CD4-positive, alpha-beta T cell treated with Interleukin-17A for 1 hour (primary cell): ENCODE measurements around the gene HIPK3.
"Not testable (repeated sequence)": the region's sequence is repeated elsewhere in the genome, so short reads cannot be mapped to it uniquely, and the experiment has no call there.

Experiments used
- DNase-seq: peaks from one replicate; pipeline ENCODE4 v3.0.0-alpha.2; 2020

HIPK3 gene

GRCh38 chr11:33366918-33367317, 109.7 kb downstream of the HIPK3 start:
- DNase-seq = no peak

DNA sequence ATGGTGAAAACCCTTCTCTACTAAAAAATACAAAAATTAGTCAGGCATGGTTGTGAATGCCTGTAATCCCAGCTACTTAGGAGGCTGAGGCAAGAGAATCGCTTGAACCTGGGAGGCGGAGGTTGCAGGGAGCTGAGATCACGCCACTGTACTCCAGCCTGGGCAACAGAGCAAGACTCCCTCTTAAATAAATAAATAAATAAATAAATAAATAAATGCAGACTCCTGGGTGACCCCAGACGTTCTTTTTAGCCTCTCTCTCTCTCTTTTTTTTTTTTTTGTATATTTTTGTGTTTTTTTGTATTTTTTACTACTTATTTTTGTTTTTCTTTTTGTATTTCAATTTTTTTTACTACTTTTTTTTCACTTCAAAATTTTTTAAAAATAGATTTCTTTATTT, 111.3 kb downstream of the HIPK3 start:
- DNase-seq = not testable (repeated sequence)

DNA sequence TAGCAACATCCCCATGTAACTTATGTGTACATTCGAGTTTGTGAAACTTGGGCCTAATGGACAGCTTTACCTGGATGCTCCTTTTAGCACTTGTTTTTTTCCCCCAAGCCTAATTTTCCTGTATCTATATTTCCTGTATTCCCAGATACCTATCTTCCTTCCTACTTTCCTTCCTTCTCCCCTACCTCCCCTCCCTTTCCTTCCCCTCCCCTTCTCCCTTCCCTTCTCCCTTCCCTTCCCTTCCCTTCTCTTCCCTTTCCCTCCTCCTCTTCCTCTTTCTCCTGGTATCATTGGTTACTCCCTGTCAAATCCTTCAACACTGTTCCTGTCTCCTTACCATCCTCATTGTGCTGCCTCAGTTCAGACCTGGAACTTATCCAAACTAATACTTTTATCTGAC, 111.8 kb downstream of the HIPK3 start:
- DNase-seq = no peak

DNA sequence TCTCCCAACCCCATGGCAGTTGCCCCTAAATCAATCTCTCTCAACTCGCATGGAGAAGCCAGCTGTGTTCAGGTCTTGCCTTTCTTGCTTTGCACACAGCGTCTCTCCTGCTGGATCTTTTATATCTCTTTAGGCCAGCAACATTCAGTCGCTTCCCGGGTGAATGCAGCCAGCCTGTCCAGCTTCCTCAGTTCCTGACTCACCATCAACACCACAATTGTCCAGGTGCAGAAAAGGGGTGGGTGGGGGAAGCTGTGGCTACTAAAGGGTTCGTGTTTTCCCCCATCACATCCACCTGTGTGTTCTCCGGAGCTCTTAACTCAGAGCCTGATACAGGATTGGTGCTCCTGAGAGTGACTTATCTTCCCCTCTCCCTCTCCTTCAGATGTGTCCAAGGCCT, 116.5 kb downstream of the HIPK3 start:
- DNase-seq = no peak

- DNase-seq = no peak
These were observed 118.1 kb downstream of the HIPK3 start for GRCh38 chr11:33375236-33375635.

DNA sequence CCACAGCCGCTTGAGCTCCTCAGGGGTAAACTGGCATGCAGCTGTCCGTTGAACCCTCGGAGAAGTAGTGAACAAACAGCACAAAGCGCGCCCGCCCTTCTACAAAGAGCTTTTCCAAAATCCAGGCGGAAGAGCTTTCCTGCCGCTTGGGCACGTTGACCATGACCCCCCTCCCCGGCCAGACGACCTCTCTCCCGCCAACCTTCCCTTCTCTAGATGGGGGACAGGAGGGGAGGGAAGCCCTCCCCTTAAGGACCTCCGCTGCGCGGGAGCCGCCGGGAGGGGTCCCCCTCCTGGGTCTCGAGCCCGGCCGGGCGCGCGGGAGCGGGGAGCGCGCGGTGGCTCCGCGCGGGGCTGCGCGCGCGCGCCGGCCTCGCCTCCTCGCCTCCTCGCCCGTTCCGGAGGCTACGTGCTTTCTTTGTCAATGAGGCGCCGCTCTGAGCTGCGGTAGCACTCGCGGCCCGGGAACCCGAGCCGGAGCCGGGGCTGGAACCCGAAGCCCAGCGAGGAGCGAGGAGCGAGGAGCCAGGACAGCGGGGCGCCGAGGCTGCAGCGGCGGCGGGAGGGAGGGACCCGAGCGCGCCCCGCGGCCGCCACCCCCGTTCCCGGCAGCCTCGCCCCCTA, 118.6 kb downstream of the HIPK3 start, which contains the start of gene KIAA1549L:
Gene KIAA1549L (plus strand): TSS at position 421 of the 624 bp plus-strand sequence.
- no peak for DNase-seq

DNA sequence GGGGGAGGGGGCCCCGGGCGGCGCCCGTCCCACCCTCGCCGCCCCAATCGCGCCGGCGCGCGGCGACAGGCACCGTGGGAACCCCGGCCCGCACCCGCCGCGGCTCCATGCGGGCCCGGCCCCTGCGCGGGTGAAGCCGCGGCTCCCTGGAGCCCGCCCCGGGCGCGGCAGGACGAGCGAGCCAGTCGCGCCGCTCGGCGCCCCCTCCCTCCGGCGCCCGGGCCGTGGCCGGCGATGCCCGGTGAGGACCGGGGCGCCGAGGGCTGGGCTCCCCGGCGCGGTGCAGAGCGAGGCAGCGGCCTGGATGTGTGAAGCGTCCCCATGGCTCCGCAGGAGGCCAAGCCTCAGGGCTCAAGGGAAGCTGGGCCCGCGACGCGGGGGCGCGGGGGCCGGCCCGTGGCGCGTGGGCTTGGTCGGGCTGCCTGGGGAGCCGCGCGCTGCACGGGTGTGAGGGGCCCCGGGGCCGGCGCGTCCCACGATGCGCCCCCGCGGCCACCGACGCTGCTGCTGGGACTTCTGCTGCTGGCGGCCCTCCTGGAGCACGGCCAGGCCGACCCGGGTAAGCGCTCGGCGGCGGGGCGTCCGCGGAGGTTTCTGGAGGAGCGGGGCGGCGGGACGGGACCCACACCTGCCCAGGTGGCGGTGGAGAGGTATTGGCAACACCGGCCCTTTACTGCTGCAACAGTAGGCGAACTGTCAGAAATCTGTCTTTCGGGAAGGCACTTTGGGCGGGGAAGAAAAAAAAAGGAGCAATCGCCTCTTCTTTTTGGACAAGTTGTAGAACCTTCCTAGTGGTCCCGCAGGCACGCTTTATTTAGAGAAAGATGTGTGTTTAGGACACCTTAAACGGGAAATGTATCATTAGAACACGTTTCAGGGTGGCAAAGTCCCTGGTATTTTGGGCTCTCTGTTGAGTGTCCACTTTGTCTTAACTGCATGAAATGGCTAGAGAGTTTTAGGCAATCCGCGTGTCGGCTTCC, 119.4 kb downstream of the HIPK3 start:
- DNase-seq = no peak

DNA sequence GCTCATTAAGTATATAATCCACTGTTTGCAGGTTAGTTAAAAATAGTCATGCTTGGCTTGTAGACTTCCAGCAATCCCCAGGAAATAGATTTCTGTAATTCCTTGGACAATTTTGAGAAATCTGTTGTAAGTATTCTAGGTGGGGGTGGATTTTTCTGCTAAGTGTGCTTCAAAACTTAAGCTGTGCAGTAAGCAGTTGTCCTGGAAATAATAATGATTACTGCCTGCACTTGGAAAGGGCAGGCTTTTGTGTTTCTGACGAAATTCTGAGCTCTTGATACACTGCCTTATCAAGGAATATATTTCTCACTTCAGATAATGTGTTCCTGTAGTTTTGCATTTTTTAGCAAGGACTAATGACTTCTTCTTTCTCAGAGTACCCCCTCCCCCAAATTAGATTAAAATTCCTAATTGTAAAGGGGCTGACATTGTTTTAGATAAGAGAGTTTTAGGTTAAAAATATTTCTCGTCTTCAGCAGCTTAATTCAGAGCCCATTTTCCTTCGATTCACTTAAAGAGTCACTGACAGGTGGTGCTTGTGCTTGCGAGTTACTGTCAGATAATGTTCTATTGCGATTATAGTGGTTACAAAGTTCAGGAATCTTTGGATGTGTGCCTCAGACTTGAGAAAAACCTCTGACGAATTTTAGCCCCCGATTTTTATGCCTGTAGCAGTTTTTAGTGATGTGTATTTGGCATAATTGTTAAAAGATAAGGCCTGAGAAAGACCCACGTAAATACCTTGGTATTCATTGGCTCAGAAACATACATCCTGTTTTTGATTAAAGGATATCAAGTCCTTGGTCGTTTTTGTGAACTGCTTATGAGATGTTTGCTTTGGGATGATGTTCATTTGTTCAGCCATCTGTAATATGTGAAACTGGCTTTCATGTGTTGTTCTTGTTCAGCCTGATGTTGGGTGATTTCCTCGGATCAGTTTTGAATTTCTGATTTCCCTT, 120.5 kb downstream of the HIPK3 start:
- DNase-seq = no peak

- DNase-seq = no peak
These were observed 122.8 kb downstream of the HIPK3 start for GRCh38 chr11:33379947-33380346.

- no peak for DNase-seq
These were observed 126.1 kb downstream of the HIPK3 start for GRCh38 chr11:33383075-33383919.

GRCh38 chr11:33383920-33384209, 126.7 kb downstream of the HIPK3 start:
- no peak for DNase-seq

GRCh38 chr11:33384220-33384619, 127.0 kb downstream of the HIPK3 start:
- no peak for DNase-seq

DNA sequence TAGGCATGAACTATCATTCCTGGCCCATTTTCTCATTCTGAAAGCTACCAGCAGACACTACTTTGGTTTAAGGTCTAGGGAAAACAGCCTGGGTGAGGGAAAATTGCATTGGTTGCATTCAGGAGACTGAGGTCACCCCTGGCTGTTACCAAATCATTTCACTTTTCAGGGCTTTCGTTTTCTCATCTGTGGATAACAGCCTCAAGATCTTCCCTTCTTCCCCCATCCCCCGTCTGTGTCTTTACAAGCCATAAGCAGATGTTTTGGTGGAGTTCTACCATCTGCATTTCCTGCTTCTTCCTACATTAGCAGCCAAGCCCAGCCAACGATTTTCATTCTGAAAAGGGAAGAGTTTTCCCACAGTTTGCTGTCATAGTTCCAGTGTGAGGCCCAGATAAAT, 130.4 kb downstream of the HIPK3 start:
- DNase-seq = no peak

- no peak for DNase-seq
These were observed 130.8 kb downstream of the HIPK3 start for GRCh38 chr11:33387996-33388395.

DNA sequence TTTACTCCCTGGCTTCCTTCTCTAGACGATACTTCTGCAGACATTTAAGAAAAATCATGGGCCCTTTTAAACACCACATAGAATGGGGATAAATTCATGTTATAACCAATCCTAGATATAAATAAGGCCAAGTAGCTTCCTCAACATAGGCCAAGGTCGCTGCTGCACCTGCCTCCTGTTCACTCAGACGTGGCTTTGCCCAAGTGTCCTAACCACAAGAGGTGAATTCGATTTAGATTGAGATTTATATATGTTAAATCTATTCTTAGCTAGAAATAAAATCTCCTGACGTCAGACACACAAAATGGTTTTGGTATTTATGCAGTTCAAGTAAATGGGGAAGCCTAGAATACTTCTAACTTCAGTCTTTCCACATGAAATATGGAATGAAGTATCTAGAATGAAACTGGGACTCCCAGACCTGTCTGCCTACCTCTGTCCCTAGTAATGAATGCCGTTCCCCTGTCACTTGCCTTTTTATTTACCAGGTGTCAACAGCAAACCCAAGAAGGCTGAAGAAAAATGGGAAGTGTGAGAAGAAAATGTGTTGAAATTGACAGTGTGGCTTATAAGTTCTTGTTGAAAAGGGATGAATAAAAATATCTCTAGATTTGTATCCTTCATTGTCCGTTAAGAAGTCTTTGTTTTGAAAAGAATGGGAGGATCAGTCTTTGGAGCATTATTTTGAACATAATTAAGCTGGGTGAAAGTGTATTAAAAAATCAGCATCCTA, 131.8 kb downstream of the HIPK3 start:
- no peak for DNase-seq

DNA sequence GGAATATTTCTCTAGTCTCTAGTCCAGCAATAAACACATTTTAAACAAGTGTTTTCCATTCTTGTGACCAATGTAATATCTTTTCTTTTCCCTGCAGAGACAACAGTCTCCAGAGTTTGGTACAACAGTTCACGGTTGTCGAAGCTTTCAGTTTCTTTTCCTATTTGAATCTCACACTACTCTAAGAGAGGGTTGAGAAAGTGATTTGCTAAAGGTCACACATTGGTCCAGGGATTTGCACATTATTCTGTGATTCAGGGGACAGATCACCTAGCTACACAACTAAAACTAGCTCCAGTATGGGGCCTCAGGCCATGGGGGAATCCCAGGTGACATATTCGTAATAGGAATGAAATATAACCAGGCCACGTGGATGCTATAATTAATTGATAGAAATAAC, 132.5 kb downstream of the HIPK3 start:
- no peak for DNase-seq

DNA sequence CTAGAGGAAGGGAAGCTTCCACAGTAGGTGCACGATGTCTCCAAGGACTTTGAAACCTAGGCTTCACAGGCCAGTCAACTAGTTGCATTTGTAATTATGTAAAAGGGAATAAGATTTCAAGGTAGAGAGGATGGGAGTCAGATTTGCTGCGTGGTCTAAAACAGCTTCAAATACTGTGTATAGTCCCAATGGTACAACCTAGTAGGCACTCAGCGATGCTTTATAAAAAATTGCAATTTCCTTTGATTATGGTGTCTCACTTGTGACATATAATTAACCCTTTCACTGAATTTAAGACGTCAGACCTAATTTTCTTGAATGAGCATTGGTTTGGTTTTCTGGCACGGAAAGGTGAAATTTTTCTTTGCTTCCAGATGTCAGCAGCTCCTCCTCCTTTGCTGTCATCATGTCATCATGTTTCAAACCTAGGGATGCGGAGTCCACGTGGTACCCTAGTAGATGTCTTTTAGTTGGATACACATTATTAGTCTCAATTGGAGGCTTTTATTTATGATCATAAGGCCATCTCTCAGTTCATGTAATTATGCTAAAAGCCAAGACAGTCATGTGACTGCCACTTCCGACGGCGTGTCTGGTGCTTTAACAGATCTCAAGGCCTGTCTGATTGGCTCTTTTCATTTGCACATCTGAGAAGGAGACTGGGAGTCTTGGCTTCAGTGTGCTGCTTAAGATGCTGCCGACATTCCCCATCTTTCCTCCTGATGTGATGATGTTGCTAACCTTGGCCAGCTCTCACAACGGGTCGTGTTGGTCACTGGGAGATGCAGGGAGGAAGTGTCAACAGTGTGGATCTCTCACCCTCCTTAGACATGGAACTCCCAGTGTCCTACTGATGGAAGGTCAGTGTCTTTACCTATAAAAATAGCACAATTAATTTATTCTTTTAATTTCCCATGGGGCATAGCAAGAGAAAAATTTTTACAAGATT, 134.0 kb downstream of the HIPK3 start:
- no peak for DNase-seq

- DNase-seq = no peak
These were observed 134.7 kb downstream of the HIPK3 start for GRCh38 chr11:33391893-33392251.

DNA sequence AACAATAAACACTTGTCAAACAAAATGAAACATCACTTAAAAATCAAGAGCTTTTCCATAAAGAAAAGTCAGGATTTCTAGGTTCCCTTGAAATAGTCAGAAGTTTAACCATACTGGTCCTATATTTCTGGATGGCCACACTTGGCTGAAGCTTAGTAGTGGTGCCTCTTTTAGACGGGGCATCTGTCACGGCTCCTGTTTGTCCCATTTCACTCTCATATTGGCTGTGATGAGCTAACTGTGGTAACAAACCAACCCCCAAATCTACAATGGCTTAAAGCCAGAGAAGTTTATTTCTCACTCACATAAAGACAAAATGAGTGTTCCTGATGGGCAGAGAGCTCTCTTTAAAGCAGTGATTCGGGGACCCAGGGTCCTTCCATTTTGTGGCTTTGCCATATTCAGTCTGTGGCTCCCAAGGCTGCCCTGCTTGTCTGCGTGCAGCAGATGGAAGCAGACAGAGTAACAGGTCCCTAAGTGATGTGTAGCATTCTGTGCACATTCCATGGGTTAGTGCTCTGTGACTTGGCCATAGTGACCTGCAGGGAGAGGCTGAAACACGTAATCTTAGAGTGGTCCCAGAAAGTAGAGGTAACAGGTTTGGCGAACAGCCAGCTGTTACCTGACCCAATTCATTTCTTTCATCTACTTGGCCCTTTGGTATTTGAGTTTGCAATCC, 137.4 kb downstream of the HIPK3 start:
- DNase-seq = no peak

DNA sequence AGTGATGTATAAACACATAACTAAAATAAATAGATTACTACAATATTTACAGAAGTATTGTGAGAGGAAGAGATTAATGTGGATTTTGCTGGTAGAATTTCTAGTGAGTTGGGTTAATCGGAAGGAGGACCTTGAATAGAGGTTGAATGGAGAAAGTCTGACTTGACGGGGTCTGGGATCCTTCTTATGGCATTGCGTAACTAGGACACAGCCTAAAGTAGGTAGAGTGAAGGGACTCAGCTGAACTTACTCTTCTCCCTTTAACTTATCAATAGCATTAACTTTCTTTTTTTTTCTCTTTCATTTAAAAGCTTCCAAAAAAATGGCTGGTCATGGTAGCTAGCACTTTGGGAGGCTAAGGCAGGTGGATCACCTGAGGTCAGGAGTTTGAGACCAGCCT, 139.2 kb downstream of the HIPK3 start:
- no peak for DNase-seq
